T-helper 1 cell (primary cell): ENCODE measurements around the gene USP24.

ENCODE experiments used
- DNase-seq, 5 donors: peaks; one replicate each; pipeline ENCODE4 v3.0.0-alpha.2; 2012 to 2020

Gene USP24

GRCh38 chr1:55051169-55051568, 164.0 kb downstream of the USP24 start:
- DNase-seq = no peak

GRCh38 chr1:55050283-55050682, 164.9 kb downstream of the USP24 start:
- DNase-seq = no peak

- no peak for DNase-seq
Measured at GRCh38 chr1:55049914-55050278, 165.3 kb downstream of the USP24 start.

GRCh38 chr1:55049271-55049913, 165.8 kb downstream of the USP24 start:
- DNase-seq = no peak

- DNase-seq = no peak
Measured at GRCh38 chr1:55048453-55049270, 166.5 kb downstream of the USP24 start.

- no peak for DNase-seq
Measured at GRCh38 chr1:55047611-55048010, 167.6 kb downstream of the USP24 start.

- no peak for DNase-seq
Measured at GRCh38 chr1:55046871-55047270, 168.3 kb downstream of the USP24 start.

- no peak for DNase-seq
Measured at GRCh38 chr1:55045430-55045829, 169.7 kb downstream of the USP24 start.

- no peak for DNase-seq
Measured at GRCh38 chr1:55044617-55045397, 170.4 kb downstream of the USP24 start.

GRCh38 chr1:55043726-55044125, 171.4 kb downstream of the USP24 start:
- DNase-seq = no peak

GRCh38 chr1:55043011-55043410, 172.2 kb downstream of the USP24 start:
- no peak for DNase-seq

GRCh38 chr1:55041613-55042012, 173.6 kb downstream of the USP24 start:
- no peak for DNase-seq

- no peak for DNase-seq
Measured at GRCh38 chr1:55040933-55041494, 174.2 kb downstream of the USP24 start.

- no peak for DNase-seq
Measured at GRCh38 chr1:55040083-55040932, 174.9 kb downstream of the USP24 start.

- no peak for DNase-seq
Measured at GRCh38 chr1:55039342-55040082, 175.7 kb downstream of the USP24 start, which contains the start of gene PCSK9. PCSK9 (plus strand) TSS chr1:55039548; CDS start chr1:55039838, 290 bp downstream.

- no peak for DNase-seq
Measured at GRCh38 chr1:55038974-55039341, 176.2 kb downstream of the USP24 start.

GRCh38 chr1:55038552-55038838, 176.7 kb downstream of the USP24 start:
- no peak for DNase-seq

GRCh38 chr1:55037733-55038551, 177.2 kb downstream of the USP24 start:
- DNase-seq = no peak

- no peak for DNase-seq
Measured at GRCh38 chr1:55035904-55036303, 179.3 kb downstream of the USP24 start.

- DNase-seq = no peak
Measured at GRCh38 chr1:55034476-55035133, 180.6 kb downstream of the USP24 start.
